Activated CD4-positive, alpha-beta T cell treated with anti-CD3 and anti-CD28 coated beads for 24 hours (primary cell): ENCODE results near the gene HACL1.
A peak's percentile ranks its signal among the peaks of the same experiment; 100 is the strongest.
"Not testable (repeated sequence)": the region's sequence is repeated elsewhere in the genome, so short reads cannot be mapped to it uniquely, and the experiment has no call there.

ENCODE experiments used
- DNase-seq, 2 donors: peaks; one replicate each; pipeline ENCODE4 v3.0.0-alpha.2; 2020; ENCODE audit warnings: low read depth in 2 of 2

Gene HACL1

DNA sequence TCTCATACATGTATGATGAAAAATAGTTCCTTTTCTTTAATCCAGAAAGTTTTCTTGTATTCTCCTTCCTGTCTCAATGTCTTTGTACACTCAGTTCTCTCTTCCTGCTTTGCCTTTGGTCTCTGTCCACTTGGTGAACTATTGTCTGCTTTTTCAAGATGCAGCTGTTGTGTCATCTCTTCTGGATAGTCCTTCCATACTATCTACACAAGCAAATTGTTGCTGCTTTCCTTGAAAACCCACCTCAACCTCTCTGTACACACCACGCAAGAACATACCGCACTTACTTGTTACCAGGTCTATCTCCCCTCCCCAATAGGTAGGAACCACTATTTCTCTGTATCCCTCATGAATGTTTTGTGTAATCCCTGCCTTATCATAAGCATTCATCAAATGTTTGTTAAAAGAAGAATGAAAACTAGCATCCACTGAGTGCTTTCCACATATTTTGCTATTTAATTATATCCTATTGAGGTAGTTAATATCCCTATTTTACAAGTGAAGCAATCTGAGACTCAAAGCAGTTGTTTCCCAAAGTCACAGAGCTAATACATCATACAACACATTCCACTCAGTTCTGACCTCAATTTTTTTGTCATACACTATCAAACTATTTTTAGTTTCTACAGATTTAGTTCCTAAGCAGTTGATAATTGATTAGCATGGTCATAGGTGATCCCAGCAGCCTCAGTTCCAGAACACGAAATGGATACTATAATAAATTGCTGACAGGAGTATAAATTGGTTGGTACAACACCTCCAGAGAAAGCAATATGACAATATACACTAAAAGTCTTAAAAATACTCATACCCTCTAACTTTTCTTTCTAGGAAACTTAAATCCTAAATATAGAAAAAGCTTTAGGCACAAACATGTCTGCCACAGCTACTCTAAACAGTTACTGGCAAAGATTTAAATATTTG is 19.6 kb downstream of the HACL1 start:
- no peak for DNase-seq

DNA sequence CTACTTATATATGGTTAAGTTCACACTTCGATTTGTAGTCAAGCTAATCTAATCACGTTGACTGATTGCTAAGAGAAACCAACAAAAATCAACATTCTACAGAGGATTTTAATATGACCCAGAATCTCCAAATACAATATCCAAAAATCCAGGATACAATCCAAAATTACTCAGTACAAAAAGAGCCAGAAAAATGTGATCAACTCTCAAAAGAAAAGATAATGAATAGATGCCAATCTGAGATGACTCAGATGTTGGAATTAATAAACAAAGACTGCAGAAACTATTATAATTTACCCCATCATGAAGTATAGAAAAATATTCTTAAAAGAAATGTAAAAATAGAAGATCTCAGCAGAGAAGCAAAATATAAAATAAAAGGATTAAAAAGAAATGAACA is 22.3 kb downstream of the HACL1 start:
- no peak for DNase-seq

DNA sequence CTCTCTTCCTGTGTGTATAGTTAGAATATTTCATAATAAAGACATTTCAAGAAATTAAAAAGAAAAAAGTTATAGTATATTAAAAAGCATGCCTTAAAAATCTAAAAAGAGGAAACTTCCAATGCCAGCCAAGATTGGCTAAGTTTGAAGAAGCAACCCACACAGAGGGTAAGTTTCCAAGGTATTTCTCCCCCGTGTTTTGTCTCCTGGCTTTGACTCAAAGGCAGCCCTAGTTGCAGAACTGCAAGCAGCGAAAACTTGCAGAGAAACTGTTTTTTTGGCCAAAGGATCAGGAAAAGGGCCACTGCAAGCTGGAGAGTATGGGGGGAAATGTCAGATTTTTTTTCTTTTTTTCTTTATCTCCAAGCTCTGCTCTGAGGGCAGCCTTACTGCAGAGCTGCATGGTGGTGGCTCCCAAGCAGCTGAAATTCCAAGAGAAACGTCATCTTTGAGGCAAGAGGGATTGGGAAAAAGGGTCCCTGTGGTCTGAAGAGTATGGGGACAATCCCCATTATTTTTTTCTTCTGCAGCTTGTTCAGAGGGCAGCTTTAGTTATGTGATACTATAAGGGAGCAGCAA is 23.0 kb downstream of the HACL1 start:
- no peak for DNase-seq

DNA sequence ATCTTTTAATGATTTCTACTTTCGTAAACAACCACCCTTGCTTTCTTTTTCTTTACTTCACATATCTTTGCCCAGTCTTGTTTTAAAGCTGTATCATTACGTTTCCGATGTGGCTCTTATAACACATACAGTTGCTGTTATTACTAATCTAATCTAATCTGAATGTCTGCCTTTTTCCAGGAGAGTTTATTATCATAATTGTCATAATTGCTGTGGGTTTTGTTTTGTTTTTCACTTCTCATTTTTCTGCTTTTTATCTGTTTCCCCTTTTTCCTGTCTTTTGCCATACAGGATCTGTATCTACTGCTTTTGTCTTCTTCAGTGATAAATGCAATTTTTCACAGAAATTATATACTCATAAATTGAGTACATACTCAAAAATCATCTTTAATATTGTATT is 24.9 kb downstream of the HACL1 start:
- DNase-seq, result no peak

DNA sequence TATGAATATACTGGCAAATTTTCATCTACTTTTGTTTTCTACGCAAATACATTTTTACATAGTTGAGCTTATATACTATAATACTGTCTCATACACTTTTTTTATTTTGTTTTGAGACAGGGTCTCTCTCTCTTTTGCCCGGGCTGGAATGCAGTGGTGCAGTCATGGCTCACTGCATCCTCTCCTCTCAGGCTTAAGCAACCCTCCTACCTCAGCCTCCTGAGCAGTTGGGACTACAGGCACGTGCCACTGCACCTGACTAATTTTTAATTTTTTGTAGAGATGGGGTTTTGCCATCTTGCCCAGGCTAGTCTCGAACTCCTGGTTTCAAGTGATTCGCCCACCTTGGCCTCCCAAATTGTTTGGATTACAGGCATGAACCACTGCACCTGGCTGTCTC is 25.9 kb downstream of the HACL1 start:
- no peak for DNase-seq

DNA sequence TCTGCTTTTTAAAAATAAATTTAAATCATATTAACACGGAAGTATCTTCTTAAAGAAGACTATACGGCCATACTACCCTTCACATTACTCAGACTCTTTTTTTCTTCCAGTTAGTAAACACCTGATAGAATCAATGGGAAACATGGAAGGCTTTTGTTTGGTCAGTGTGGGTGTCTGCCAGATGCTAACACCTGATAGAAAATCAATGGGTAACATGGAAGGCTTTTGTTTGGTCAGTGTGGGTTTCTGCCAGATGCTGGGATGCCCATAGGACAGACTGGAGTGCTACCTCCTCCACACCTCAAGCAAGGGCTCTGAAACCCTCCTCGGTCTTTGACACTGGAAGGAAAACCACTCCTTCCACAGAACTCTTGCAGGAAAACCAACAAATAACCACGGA is 29.2 kb downstream of the HACL1 start:
- DNase-seq, result no peak

DNA sequence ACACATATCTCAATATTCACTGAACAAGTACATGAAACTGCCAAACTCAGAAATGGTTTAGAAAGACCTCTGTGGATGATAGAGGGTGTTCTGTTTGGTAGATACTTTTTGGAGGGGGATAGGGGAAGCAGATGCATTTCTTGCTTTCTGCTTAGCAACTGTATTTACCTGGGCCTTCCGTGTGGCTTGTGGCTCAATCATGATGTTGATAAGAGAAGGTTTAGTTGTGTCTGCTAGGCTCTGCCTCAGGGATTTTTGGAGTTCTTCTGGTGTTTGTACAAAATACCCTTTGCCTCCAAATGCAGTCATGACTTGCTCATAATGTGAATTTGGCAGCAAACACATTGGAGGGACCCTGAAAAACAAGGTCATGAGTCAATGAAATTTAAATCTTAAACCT is 38.2 kb downstream of the HACL1 start:
- DNase-seq, result no peak

DNA sequence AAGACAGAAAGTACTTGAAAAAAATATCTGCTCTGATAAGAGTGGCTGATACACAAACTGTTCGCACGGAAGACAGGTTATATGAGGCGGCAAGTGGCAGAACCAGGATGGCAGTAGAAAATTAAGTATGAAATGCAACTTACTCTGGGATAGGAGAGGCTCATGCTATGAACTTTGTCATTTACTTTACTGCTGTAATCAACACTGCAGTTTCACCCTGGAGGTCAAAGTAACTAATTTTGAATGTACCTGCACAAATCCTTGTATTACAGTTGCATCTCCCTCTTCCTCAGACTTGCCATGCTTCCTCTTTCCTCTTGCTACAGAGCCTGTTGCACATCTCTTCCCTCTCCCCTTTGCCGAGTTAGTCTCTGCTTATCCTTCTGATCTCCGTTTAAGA is 38.8 kb downstream of the HACL1 start:
- no peak for DNase-seq

DNA sequence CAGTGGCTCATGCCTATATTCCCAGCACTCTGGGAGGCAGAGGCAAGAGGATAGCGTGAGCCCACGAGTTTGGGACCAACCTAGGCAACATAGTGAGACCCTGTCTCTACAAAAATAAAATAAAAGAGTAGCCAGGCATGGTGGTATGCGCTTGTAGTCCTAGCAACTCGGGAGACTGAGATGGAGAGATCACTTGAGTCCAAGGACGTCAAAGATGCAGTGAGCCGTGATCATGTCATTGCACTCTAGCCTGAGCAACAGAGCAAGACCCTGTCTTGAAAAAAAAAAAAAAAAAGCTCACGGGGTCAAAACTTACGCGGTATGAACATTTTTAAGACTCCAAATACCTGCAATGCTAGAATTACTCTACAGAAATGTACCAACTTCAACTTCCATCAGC is 42.8 kb downstream of the HACL1 start:
- no peak for DNase-seq

DNA sequence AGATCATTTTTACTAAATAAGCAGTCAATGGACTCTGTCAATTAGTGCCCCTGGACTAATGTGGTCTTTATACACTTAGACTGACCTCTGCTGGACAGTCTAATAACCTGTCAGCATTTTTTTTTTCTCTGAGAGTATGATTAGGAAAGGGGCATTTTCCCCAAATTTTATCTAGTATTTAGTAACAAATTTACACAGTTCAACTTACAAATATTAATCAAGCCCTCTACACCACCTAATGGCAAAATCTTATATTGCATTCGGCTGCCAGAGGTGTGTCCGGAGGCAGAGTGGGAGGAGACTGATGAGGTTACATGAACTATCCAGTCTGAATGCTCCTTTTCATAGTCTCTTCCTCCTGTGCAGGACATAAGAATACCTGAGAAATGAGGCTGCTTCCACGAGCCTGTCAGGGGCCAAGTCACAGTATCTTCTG is 43.8 kb downstream of the HACL1 start:
- DNase-seq, result peak; percentile 19 to 44

DNA sequence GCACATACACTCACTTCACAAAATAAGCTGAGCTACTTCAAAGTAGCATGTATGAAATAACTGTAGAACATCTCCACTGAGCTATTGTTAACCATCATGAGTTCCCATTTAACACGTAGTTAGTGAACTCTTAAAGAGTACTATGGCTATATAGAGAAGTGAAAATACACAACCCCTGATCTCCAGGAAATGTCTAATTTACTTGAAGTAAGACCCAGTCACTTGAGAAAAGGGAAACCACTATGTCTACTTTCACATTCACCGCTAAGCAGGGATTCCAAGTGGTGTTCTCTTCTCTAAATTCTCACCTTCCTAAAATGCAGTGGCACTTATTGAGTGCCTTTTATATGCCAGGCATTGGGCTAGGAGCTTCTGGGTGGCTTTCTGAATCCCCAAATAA is 44.9 kb downstream of the HACL1 start:
- no peak for DNase-seq

DNA sequence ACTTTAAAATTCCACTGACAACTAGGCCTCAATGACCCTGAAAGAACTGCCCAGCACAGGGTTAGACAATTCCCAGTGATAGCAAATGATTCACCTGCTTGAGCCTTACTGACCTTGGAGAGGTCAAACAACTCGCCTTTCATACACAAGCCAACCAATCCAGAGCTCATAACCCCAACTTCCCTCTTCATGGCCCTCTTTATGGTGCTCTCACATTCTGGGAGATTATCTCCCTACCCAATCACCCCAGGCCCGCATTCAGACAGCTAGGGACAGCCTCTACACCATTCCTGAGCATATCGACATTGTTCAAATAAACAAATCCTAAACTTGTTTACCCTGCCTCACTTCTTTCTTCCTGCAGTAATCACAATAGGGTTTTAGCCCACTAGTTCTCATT is 47.6 kb downstream of the HACL1 start:
- no peak for DNase-seq

DNA sequence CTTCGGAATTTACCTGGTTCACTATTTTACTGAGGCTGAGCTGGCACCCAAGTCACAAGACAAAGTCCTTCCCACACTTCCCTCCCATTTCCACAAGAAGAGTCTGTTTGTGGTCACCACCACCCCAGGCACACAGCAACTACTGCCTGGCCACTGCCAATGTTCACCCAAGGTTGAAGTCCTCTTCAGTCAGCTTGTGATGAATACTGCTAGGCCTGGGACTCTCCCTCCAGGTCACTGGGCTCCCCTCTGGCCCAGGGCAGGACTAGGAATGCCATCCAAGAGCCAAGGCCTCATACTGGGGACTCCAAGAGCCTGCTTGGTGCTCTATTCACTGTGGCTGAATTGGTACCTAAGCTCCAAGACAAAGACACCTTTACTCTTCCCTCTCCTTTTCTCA is 49.5 kb downstream of the HACL1 start:
- DNase-seq, result no peak

DNA sequence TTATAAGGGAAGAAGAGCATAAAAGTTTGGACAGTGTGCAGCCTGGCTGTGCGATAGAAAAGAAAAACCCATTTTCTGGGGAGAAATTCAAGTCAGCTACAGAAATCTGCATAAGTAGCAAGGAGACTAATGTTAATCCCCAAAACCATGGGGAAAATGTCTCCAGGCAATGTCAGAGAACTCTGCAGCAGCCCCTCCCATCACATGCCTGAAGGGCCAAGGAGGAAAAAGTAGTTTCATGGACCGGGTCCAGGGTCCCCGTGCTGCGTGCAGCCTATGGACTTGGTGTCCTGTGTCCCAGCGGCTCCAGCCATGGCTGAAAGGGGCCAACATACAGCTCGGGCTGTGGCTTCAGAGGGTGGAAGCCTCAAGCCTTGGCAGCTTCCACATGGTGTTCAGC is 51.5 kb downstream of the HACL1 start:
- DNase-seq, result no peak

DNA sequence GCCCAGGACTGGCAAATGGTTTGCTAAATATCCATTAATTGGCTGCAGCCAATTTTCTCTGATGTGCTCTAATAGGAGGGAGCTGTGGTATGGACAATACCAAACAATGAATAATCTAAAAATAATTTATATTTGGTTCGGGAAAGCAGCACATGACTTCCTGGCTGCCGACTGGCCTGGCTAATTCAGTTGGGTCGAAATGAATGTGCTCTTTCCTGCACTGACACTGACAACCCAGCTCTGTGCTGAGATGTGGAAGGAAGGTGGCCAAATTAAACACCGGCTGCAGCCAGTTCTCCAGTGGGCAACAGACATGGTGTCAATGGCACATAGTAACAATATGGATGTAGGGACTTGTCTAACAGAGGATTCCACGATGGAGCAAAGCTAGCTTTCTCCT is 58.8 kb downstream of the HACL1 start:
- DNase-seq, result no peak

DNA sequence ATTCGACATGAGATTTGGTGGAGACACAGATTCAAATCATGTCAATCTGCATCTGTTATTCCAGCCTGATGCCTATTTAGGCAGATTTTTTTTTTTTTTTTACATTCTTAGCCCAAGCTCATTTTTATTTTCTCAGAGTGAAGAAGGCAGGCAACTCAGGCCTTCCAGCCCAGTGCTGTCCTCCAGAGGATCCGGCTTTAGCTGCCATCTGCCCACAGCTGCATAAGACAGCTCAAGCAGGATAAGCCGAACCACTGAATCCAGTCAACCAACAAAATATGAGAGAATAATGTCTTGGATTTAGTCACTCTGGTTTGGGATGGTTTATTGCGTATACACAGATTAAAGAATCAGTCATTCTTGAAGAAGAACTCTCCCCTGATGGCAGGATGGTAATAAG is 60.0 kb downstream of the HACL1 start:
- no peak for DNase-seq

DNA sequence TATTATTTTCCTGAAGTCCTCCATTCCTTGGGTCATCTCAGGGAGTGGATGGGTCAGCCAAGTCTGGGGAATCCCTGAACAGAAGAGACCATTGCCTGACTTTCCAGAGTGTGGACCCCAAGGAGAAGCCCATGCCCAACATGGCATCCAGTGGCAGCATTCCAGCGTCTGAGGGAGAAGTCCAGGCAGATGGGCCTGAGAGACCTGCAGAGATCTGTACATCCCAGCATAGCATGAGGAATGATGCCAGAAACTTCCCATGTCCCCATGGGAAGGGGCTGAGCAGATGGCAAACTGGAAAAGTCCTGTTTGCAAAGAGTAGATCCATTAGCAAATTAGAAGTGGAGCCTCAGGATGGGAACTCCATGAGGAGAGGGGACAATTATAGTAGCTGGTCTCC is 62.3 kb downstream of the HACL1 start:
- DNase-seq, result no peak

DNA sequence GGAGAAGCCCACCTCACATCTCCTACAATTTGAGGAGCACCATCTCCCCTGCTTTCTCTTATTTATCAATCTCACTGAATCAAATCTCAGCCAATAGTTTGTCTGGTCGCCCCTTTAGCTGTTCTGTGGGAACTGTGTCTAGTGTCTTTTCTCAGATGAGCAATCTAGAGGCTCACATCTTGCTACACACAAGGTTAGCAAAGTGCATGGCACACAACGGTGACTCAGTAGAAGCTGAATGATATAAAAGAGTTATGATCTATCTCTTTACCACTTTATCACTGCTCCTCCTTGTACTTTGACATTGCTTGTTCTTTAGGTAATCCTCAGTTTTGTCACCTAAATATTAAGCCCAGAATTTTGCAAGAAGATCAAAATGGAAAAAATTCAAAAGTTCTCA is 63.0 kb downstream of the HACL1 start:
- DNase-seq, result no peak

DNA sequence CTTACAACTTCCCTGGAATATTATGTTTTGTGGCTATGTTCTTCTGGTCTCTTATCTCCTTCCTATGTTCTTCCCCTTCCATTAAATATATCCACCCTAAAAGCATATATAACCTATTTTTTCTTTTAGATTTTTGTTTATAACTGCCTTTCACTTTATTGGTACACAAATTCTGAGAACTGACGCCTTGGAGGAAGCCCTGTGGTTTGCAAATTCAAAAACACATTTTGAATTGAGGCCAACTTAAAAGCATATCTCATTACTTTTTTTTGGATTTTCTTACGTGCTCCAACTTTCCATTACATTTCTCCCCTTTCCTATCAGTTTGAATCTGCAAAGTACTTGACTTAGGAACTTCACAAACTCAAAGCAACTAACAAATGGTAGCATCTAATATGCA is 64.5 kb downstream of the HACL1 start:
- DNase-seq, result no peak

DNA sequence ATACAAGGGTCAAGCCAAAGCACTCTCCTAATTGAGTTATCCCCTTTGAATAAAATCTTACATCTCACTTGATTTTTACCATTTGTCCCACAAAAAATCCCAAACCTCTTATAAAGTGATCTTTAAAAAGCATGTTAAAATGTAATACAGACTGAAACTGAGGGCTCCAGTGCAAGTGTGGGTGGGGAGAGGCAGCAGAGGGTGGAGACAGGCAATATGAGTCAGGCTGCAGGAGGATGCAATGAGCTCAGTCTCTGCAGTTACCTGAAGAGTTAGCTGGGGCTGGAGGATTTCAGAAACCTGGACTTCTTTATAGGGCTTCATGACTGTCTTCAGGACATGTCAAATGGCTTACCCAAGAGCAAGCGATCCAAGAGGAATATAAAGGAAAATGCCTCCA is 65.6 kb downstream of the HACL1 start:
- peak; percentile 20 to 23 for DNase-seq

DNA sequence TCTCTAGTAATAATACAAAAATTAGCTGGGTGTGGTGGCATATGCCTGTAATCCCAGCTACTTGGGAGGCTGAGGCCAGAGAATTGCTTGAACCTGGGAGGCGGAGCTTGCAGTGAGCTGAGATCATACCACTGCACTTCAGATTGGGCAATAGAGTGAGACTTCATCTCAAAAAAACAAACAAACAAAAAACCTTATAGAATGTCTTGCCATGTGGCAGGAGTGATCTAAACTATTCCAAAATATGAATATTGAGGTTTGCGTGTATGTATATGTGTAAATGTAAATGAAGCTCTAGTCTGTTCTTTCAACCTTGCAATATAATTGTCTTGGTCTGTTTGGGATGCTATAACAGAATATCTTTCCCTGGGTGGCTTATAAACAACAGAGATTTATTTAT is 68.8 kb downstream of the HACL1 start:
- not testable (repeated sequence) for DNase-seq

DNA sequence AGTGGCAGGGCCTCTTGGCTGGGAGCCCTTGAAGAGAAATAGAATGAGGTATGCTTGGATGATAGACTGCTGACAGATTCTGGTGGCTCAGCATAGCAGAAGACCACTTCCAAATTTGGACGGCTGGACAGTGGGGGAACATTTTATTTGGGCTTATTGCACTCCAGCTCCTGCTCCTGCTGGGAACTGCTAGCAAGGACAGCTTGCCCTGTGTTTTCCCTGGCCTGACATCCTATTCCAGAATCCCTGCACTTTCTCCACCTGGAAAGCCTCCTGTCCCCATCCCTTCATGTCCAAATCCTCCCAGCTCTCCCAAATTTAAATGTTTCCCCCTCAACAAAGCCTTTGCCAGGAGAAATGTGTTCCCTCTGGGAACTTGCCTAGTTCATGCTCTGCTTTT is 70.0 kb downstream of the HACL1 start:
- DNase-seq, result no peak

DNA sequence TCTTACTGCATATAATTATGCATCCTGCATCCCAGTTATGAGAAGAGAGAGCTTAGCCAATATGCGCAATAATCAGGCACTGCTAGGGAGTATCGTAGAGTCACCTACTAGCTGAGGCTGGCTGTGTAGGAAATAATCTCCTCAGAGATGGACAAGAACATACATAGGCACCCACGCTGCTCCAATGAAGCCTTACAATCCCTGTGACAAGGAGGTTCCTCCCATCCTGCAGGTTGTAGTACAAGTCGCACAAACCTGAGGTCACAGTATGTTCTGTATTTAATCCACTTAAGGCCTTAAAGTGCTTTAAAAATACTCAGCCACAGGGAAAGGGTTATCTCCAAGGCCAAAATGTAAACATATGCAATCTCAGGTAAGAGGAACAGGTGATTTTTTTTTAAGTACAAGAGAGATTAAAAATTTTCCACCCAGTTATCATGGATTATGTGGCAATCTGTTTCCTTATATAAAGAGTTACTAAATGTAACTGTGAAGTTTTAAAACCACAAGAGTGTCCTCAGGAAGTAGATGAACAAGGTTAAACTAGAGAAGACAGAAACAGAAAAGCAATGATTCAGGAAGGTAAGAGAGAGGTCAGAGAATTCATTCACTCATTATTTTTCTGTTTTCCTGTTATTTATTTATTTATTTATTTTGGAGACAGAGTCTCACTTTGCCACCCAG is 72.4 kb downstream of the HACL1 start:
- no peak for DNase-seq
